GM21825 (cell line): Measurements from ENCODE around the gene FOXJ3.

Experiments used
- ATAC-seq: cut with Tn5 transposase; IDR thresholded peaks from one replicate; pipeline ENCODE4 v1.9.1; 2021; ENCODE audit warnings: mild to moderate bottlenecking, moderate library complexity; ENCODE audit not compliant: unreplicated experiment

Gene FOXJ3

DNA sequence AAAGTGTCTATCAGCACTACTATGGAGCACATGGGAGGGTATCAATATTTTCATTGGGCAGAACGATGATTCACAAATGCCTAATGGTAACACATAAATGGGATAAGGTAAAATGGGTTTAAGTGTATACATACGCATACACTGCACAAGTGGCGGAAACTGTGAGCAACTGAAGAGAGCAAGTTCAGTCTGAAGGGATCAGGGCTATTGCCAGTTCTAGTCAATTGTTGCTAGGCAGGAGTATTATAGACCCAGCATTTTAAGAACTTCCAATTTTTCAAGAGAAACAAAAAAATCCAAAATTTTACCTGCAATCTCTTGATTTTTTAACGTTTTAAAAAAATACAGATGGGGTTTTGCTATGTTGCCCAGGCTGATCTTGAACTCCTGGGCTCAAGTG lies 23.1 kb downstream of the FOXJ3 start:
- ATAC-seq, result no peak

DNA sequence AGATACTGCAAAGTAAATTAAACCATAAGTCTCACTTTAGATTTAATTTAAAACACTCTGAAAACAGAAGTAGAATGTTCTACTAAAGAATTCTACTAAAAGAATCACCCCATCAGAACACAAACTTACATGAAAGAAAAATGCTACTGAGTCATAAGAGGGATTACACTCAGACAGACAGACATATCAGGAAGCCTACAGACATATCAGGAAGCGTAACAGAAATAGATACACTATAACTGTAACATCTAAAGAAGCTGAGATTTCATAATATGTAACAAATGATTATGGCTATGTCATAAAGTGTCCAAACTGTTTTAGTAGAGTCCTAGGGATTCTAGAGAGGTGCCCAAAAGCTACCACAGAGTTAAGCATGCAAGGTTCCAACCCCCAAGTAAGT lies 23.9 kb downstream of the FOXJ3 start:
- no peak for ATAC-seq

DNA sequence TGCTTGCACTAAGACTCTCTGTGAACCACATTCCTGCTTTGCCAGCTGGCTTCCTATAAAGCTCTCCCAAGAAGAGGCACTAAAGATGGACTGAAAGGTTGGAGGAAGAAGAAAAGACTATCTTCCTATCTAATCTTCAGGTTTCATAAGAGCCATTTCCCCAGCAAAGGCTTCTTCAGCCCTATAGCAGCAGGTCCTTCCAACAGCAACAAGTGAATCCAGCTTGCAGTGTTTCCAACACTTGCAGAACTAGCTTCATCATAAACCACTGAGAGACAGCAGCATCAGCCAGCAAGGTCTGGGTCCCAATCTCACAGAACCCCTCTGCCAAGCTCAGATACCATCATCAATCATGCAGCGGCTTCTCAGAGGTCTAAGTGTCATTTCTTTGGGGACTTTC lies 28.1 kb downstream of the FOXJ3 start:
- no peak for ATAC-seq

DNA sequence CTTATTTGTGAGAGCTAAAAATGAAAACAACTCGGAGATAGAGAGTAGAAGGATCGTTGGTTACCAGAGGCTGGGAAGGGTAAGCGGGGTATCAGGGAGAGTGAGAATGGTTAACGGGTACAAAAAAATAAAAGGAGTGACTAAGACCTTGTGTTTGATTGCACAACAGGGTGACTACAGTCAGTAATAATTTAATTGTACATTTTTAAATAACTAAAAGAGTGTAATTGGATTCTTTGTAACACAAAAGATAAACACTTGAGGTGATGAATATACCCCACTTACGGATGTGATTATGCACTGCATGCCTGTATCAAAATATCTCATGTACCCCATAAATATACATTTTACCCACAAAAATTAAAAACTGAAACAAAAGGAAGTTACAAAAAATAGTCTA lies 29.4 kb downstream of the FOXJ3 start:
- no peak for ATAC-seq

DNA sequence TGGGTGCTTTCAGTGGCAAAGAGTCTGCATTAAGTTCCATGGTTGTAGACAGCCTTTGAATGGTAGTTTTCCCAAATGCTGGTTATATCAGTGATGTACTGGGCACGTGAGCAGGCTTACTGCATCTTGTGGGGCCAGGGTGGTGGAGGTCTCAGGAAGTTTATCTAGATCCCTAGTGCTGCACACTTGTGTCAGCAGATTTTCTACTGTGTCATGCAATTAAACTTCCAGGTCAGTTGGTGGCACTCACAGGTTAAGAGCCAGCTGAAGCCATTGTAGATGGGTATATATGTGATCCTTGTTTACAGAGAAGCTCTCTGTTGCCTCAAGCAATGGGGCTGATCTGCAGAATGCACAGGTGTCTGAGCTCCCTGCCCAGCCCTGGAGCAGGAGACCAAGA lies 33.0 kb downstream of the FOXJ3 start:
- no peak for ATAC-seq

DNA sequence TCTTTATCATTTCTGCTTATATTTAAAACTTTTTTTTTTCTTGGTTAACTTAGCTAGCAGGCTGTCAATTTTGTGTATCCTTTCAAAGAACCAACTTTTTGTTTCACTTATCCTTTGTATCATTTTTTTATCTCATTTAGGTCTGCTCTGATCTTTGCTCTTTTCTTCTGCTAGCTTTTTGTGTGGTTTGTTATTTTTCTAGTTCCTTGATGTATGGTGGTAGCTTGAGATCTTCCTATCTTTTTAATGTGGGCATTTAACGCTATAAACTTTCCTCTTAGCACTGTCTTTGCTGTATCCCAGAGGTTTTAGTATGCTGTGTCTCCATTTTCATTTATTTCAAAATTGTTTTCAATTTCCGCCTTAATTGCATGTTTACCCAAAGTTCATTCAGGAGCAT lies 36.5 kb downstream of the FOXJ3 start:
- ATAC-seq, result no peak

DNA sequence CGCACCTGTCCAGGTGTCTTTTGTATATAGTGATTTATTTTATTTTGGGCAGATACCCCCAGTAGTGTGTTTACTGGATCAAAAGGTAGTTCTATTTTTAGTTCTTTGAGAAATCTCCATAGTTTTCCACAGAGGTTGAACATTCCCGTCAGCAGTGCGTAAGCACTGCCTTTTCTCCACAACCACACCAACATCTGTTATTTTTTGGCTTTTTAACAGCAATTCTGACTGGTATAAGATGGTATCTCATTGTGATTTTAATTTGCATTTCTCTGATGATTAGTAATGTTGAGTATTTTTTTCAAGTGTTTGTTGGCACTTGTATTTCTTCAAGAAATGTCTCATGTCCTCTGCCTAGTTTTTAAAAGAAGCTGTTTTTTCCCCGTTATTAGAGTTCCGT lies 39.2 kb downstream of the FOXJ3 start:
- no peak for ATAC-seq

DNA sequence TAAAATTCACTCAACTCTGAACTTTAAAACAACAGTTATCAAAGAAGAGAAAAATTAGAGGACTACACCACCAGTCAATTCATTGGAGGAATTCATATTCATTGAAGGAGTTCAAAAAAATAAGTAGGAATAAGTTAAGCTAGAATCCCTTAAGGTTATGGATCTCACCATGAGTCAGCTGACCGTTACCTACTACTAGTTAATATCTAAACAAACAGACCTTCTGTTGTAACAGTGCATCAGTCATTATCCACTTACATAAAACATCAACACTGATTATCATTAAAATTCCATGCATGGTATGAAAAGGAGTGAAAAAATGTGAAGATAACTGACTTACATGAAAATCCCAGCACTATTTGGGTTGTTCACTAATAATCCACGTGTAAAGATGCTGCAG lies 44.9 kb downstream of the FOXJ3 start:
- ATAC-seq, result no peak

DNA sequence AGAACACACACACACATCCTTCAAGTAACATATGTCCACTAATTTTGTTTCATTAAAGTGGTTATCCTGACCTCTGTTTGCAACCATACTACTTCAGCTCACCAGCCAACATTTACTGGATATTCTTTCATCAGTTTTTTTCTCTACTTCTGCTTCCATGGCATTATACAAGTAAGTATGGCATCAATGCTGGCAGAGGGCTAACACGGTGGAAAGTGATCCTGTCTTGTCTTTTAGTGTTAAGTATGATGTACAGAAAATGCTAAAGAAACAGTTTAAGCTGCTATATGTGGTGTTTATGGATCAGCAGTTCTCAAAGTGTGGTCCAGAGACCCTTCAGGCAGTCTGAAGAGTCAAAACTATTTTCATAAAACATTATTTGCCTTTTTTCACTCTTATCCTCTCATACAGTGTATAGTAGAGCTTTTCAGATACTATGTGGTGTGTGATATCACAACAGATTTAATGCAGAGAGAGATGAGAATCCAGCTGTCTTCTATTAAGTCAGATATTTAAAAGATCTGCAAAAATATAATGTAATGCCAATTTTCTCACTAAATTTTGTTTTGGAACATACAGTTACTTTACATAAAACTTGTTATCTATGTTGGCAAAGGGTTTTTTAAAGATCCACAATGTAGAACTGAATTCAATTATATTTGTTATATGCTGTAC lies 46.6 kb downstream of the FOXJ3 start:
- ATAC-seq, result no peak

DNA sequence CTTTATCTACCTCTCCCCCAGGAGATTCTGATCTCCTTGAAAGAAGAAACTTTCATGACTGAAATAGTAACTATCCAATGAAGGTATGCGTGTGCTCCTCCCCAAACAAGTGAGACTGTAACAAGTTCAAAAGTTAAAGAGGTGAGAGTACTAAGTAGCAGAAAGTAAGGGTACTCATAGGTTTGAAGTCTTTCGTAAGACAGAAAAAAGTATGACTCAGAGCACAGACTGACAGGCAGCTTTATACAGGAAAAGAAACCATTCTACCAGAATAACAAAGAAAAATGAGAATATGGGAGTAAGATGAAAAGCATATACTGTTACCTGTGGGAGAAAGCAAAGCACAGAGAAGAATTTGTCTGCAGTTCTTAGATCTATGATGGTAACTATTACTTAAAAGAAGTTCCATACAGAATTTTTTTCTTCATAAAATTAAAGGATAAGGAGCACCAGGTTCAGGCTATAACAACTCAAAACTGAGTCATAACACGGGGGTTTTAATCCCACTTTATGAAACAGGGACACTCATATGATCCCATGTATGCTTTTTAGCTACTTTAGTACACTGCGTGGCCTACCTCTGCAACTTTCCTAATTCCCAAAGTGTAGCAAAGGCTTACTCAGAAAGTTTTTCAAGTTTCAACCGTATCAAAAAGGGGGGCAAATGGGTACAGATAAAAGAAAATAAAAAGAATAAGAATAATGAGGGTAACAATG lies 52.0 kb downstream of the FOXJ3 start:
- ATAC-seq, result no peak

DNA sequence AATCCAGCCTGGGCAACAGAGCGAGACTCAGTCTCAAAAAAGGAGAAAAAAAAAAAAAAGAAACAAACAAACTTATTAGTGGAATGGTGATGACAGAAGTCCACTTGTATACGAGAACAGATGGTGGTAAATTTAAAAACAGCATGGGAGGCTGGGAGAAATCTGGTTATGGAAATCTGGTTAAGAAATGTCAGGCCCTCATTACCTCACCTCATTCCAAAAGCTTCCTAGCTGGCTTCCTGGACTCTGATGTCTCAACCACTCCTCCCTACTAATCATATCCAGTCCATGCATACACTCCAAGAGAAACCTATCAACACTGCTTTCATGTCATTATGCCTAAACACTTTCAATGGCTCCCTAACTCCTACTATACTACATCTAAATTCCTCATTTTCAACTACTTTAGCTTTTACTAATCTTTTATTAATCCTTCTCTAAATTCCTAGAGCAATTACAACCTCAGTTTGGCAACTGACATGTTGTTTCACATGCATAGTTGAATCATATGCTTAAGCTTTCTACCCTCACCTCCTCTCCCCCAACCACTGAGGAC lies 52.9 kb downstream of the FOXJ3 start:
- no peak for ATAC-seq

DNA sequence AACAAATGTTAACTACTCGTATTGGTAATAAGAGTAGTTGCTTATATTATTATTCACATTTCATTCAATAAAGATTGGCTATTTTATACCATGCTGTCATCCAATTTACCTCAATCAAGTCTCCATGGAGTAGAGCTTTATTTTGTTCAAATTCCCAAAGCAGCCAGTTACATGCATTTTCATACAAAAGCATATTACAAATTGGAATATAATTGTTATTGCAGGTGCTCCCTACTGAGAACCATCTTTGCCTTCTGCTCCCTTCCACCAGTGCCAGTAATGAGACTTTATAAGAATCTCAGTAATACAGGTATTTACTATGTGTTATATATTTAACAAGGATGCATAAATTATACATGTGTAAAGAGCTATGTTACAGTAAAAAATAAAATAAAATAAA lies 54.2 kb downstream of the FOXJ3 start:
- no peak for ATAC-seq

DNA sequence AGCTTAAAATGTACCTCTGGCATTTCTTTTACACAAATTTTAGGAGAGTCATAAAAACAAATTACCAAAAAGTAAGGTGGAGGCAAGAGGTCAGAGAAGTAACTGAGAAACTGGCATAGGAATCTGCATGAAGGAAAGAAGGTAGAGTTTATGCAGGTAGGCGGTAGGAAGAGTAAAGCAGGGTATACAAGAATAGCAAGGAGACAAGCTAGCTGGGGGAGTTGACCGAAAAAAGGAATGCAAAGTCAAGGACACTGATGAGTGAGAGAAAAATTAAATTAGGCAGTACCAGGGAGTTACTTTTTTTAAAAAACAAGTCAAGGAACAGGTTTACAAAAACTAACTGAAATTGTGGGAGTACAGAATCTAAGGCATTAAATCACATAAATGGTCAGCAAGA lies 56.0 kb downstream of the FOXJ3 start:
- no peak for ATAC-seq

DNA sequence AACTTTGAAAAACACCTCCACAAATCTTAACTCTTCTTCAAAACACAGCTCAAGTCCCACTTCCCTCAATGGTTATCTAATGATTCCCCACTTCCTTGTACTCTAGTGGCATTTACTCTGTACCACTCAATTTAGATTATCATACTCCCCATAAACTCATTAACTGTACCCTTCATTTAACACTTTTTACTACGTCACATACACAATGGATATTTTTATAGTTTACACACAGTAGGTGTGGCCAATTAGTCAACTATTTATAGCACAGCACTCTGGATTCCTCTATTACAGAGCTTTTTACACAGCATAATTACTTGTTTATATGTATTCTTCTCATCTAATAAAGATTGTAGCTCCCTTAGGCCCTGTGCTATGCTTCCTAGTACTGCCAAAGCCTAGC lies 62.1 kb downstream of the FOXJ3 start:
- no peak for ATAC-seq

DNA sequence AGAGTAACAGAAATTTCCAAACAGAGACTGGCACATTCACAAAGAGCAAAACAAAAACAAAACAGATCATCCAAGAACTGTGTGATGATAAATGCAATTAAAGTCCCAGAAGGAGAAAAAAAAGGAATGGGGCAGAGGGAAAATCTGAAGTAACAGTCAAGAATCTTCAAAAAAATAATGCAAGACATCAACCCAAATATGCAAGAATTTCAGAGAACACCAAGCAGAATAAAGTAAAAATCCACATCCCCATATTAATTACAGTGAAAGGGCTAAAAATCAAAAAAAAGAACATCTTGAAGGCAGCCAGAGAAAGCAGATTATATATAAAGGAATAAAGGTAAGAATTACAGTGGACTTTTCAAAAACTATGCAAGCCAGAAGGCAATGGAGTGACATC lies 67.1 kb downstream of the FOXJ3 start:
- ATAC-seq, result no peak

DNA sequence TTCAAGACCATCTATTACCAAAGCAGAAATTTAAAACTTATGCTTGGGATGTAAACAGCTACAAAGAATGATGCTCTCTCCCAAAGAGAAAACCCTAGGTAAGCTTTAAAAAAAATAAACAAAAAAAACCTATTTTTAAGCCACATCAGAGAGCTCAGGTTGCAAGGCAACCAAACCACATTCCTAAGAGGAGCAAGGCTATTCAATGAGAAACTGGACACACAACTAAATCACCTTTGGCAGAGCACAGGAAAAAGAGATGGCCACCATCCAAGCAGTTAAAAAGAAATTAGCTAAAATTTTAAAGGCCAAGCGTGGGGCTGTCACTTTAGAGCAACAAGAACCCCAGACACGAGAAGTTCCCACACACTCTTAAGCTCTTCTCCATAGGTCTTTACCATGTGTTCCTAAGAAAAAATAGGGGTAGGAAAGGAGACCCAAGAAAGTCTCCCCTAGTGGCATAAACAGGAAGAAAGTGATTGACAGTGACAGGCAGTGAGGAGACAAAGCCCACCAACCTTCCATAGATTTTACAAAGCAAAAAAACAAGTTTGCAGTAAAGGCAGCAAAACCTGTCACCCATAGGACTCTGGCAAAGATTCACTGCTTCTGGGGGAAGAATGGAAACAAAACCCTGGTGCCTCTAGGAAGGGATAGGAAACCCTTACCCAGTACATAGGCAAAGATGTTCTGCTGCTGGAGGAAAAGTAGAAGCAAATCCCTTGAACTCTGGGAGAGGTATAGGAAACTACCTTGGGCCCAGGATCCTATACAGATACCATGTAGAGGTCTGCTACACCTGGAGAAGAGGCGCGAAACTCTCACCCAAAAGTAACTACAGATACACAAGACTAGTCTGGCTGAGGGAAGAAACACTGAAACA lies 68.5 kb downstream of the FOXJ3 start:
- ATAC-seq, result no peak

DNA sequence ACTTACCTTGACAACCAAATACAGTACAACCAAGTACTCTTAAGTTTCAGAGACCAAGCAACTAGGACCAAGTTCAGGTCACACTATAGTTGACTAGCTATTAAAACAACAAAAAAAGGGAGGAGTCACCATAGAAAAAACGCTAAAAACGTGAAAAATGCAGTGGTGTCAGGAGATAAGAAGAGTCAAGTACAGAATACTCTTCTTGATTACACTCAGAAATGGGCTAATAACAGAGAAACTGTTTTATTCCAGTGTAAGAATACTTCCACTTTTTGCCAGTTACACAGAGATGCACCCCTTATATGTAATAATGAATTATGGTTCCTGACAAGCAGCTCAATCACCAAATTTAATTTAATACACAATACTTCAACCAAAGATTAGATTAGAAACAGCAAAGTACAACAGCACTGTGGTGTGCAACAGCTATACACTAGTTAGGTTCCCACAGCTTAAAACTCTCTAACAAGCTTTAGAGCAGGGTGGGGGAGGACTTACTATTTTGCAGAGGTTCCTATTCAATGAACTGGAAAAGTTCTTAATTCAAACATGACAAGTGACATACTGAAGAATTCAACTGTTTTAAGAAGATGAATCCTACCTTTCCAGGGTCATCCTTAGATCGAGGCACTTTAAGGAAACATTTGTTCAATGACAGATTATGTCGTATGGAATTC lies 70.4 kb downstream of the FOXJ3 start:
- no peak for ATAC-seq

DNA sequence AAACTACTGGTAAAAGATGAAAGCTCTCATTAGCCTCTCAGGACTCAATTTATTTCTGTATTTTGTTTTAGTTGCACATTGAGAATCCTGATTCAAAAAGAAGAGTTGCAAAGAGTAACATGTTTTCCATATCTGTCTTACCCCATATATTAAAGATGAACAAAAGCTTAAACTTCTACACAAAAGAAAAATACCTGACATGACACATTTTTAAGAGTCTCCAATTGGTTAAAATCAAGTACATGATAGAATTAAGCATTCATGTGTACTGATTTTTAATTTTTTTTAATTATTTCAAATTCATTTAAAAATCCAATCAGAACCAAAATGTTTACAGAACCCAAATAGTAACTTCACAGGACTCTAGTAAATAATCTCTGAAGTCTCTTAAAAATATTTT lies 72.0 kb downstream of the FOXJ3 start:
- no peak for ATAC-seq

DNA sequence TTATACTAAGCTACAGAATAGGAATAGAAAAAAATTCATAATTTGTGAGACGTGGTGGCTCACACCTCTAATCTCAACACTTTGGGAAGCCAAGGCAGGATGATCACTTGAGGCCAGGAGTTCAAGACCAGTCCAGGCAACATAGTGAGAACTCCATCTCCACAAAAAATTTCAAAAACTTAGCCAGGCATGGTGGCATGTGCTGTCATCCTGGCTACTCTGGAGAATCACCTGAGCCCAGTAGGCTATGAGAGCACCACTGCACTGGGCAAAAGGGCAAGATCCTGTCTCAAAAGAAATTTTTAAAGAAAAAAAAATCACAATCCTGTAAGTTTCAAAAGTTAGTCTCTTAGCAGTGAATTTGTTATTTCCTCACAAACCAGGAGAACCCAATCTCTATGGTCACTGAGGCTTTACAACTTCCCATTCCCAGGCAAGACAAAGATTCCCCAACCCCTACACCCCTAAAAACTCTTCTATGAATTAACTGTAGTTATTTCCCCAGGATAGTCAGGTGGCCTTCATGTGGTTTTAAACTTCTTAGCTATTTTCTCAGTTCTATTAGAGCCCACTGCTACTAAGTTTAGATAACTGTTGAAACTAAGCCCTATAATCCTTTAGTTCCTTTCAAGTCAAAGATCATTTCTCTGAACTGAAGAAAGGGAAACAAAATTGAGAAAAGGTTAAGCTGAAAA lies 74.5 kb downstream of the FOXJ3 start:
- no peak for ATAC-seq

DNA sequence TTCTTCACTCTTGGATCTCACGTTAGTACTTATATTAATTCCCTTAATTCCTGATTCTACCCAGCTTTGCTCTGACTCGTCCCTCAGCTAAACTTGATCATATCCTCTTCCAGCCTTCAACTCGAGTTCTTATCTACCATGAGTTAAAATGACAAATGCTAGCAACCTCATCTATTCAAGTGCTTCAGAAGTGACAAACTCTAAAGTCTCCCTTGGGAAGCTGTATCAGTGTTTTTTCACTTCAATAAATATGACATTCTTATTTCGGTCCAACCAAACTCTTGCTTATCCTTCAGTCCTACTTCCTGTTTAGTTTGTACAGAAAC lies 75.3 kb downstream of the FOXJ3 start:
- ATAC-seq, result no peak
